HG03457 (cell line): Measurements from ENCODE around the gene MFF.
"Not testable (repeated sequence)": the region's sequence is repeated elsewhere in the genome, so short reads cannot be mapped to it uniquely, and the experiment has no call there.

Experiments used
- ATAC-seq: cut with Tn5 transposase; IDR thresholded peaks from one replicate; pipeline ENCODE4 v1.9.1; 2021; ENCODE audit warnings: moderate number of reproducible peaks; ENCODE audit not compliant: unreplicated experiment

The MFF gene

GRCh38 chr2:227326783-227327182 lies 1.7 kb downstream of the MFF start:
- ATAC-seq, result no peak

- ATAC-seq, result no peak
Observed at GRCh38 chr2:227335713-227336112, 10.7 kb downstream of the MFF start.

DNA sequence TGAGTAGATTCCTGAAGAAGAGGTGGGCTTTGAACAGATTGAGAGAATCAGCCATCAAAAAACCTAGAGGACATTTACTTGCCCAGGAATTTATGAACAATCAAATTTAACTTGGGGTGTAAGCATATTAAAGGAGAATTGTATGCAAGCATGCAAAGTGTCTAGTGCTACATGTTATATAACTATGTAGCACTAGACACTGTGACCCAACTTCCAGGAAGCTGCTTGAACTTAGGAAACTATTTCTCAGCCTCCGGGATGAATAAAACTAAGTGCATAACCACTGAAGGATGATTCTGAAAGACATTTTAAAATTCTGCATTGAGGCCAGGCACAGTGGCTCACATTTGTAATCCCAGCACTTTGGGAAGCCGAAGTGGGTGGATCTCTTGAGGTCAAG lies 12.4 kb downstream of the MFF start:
- no peak for ATAC-seq

DNA sequence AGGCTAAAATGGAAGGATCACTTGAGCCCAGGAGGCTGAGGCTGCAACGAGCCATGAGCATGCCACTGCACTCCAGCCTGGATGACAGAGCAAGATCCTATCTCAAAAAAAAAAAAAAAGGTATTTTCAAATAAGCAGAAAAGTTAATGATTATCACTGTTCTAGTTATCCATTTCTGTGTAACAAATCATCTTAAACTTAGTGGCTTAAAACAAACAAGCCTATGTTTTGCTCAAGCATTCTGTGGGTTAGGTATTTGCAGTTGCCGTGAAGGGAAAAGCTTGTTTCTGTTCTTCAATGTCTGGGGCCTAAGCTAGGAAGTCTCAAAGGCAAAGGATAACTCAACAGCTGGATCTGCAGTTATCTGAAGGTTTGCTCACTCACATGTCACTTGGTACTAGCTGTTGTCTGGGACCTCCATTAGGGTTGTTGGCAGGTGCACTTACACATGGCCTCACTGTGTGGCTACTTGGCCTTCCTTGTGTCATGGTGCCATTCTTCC lies 14.1 kb downstream of the MFF start:
- no peak for ATAC-seq

GRCh38 chr2:227340106-227340505 lies 15.1 kb downstream of the MFF start:
- no peak for ATAC-seq

DNA sequence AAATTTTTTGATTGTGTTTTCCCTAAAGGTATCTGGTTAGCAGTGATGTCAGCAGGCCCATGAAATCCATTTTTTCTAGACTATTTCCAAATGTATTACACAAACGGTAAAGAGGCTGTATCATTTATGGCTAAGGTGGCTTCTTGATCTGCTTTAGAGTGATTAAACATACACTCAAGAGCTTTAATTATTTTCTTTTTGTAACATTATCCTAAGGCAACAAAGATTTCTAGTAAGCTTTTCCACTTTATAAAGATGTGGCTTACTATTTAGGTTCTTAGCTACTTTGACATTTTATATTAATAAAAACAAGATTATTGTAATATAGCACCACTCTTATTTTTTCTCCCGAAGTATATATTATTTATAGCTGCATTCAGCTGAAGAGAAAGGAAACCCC lies 16.5 kb downstream of the MFF start:
- ATAC-seq, result no peak

GRCh38 chr2:227344231-227344630 lies 19.2 kb downstream of the MFF start:
- no peak for ATAC-seq

DNA sequence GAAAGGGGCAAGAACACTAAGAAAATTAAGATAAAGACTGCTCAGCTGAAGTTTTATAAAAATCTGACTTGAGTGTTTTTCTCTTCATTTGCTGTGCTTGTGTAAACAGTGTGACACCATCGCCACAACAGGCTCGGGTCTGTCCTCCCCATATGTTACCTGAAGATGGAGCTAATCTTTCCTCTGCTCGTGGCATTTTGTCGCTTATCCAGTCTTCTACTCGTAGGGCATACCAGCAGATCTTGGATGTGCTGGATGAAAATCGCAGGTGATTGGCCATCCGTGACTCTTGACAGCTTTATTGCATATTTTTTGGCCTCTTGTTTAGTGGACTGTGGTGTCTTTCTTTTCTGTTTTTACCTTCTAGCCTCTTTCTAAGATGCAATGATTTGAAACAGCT lies 22.1 kb downstream of the MFF start:
- ATAC-seq, result no peak

DNA sequence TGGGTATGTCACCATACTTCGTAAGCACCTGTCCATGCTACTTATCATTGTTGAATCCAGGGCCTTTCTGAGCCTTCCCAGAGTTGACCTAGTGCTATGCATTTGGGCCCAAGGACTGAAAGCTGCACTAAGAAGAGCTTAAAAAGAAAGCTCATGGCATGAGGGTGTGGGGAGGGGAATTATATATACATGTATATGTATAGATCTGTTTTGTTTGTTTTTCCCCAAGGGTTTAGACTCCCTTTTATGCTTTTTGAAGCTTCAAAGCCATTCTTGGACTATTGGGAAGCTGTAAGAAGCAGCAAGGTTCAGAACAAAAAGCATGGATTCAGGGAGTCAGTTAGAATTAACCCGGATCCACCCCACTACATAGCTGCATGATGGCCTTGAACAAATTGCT lies 23.3 kb downstream of the MFF start:
- ATAC-seq, result no peak

GRCh38 chr2:227349989-227350612 lies 25.1 kb downstream of the MFF start:
- no peak for ATAC-seq

GRCh38 chr2:227351639-227352038 lies 26.6 kb downstream of the MFF start:
- ATAC-seq, result peak; percentile 93

GRCh38 chr2:227360351-227360750 lies 35.3 kb downstream of the MFF start:
- no peak for ATAC-seq

DNA sequence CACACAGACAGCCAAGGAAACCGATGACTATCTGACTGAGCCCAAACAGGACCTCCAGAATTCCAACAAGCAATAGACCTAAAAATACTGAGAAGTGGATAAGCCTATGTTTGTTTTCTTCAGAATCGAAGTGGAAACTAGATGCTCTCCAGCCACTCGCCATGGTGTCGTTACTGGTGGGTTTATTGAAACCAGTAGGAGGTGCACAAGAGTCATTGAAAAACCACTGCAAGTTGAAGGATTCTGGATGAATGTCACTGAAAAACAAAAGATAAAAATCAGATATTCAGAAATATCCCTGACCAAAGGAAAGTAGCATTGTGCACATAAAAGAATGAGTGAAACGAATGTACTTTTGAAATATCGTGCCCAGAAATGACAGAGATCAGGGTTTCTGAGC lies 38.7 kb downstream of the MFF start:
- no peak for ATAC-seq

DNA sequence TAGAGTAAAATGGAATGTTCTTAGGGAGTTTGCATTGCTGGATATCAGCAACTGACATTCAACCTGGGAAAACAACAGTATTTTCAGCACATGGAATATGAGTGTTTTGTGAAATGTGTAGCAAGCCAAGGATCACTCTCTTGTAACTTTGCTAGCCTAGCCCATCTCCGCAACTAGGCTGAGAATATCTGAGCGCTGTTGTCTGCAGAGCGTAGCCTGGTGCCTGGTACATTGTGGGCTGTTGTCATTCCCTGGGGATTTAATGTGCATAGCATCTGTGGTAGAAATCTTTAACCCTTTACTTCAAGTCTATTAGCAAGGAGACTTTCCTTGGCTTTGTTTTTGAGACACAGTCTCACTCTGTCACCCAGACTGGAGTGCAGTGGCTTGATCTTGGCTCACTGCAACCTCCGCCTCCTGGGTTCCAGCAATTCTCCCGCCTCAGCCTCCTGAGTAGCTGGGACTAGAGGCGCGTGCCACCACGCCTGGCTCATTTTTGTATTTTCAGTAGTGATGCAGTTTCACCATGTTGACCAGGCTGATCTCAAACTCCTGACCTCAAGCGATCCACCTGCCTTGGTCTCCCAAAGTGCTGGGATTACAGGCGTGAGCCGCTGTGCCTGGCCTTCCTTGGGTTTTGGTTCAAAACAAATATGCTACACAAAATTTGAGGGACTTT lies 39.7 kb downstream of the MFF start:
- not testable (repeated sequence) for ATAC-seq

GRCh38 chr2:227365833-227366232 lies 40.8 kb downstream of the MFF start:
- no peak for ATAC-seq

- no peak for ATAC-seq
Observed at GRCh38 chr2:227366769-227367426, 41.8 kb downstream of the MFF start.

DNA sequence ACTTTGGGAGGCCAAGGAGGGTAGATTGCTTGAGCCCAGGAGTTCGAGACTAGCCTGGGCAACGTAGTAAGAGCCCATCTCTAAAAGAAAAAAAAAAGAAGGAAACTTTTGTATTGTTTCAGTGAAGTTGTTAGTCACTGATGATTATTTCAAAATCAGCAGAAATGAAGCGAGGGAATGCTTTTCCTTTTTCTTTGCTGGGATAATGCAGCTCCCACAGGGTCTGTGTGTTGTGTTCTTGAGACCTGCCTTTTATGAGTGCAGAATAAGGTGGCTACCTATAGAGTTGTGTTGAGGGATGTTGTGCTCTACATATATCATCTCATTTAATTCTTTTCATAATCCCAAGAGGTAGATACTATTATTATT lies 42.4 kb downstream of the MFF start:
- ATAC-seq, result no peak

- no peak for ATAC-seq
Observed at GRCh38 chr2:227368574-227368973, 43.5 kb downstream of the MFF start.

- ATAC-seq, result no peak
Observed at GRCh38 chr2:227370092-227370491, 45.0 kb downstream of the MFF start.

GRCh38 chr2:227370791-227371312 lies 45.8 kb downstream of the MFF start:
- ATAC-seq, result no peak

- no peak for ATAC-seq
Observed at GRCh38 chr2:227373389-227373788, 48.3 kb downstream of the MFF start.

- ATAC-seq, result no peak
Observed at GRCh38 chr2:227374158-227374557, 49.1 kb downstream of the MFF start.
